ENCODE measurements around the gene MAGI1. TPM values are rescaled to one million over a fixed set of nuclear protein-coding genes. Genes with fewer than 3 reads are reported as not detected.

Gene MAGI1
- polyA plus RNA-seq, 3 donors = not detected

DNA sequence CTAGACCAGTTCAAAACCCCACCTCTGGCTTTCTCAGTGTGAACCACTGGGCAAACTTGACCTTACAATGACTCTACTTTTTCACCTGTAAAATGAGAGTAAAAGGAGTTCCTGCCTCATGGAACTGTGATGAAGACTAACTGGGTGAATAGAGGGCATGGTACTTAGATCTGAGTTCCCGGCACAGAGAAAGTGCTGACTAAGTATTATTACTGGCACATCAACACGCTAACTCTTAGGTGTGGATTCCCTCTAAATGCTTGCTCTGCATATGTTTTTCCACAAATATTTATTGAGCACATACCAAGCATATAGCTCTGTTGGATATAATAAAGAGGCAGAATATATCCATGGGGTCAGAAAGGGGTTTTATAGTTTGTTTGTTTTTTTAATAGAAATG lies 437.8 kb downstream of the MAGI1 start:
- H4K20me1 ChIP-seq (ENCODE audit: insufficient read depth, low read length) = no peaks in the 10 kb centered on the region

DNA sequence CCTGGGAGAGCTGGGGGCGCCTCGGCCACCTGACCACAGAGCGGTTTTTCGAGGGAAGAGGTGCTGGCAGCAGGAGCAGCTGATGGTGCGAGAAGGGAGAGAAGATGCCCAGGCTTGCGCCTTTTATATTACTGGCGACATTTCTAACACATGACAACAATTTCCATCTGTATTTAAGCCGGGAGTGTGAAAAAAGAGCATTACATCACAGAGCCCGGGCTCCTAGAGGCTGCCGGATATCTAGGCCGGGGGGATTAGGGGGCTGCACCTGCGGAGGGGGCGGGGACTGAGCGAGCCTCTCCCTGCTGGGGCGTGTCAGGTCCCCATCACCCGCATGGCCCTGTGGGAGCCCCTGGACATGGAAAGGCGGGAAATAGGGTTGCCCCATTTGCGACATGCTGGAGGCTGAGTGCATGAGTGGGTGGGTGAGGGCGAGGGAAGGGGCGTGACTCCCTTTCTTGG lies 440.7 kb downstream of the MAGI1 start:
- 13% methylated on average over 7 of the region's 20 CpGs for WGBS (ENCODE audit: insufficient coverage)
- intact Hi-C loops (cut with micrococcal nuclease) = no loop called here
- no peak overlapping the region for H3K4me3 Mint-ChIP-seq
- H3K4me2 ChIP-seq (replicated peaks; ENCODE audit: extremely low read depth, low read length, poor library complexity, severe bottlenecking) = no peak overlapping the region
- no peak overlapping the region for H3K4me3 ChIP-seq (replicated peaks in 1 of 3; ENCODE audit: low read depth in 2 of 3, low read length in 3 of 3)
- H3K9ac ChIP-seq (ENCODE audit: insufficient read depth, low read length, poor library complexity, severe bottlenecking) = no peak overlapping the region
- no peaks in the 10 kb centered on the region for H3K4me1 Mint-ChIP-seq
- no peaks in the 10 kb centered on the region for H3K79me2 ChIP-seq (ENCODE audit: insufficient read depth, low read length)
- H3K27ac ChIP-seq (ENCODE audit: low read depth in 1 of 2, low read length in 2 of 2) = no peak overlapping the region
- no peak for TF ChIP-seq CTCF (IDR thresholded peaks at IDR 0.05)
- H3K27ac Mint-ChIP-seq = no peak overlapping the region
- peaks cover 15 to 28% (median 26%) of the 10 kb centered on the region in 3 donors for H3K27me3 Mint-ChIP-seq (ENCODE audit: low read depth in 3 of 3)
- H3K9me3 Mint-ChIP-seq = peaks cover 0 to 9% (median 2%) of the 10 kb centered on the region in 7 donors
- H3K27me3 ChIP-seq (ENCODE audit: control insufficient read depth in 2 of 2, insufficient read depth in 2 of 2, low read length in 2 of 2) = peaks cover 11 to 21% of the 10 kb centered on the region in 2 donors
- H4K20me1 ChIP-seq (ENCODE audit: insufficient read depth, low read length) = no peaks in the 10 kb centered on the region
- no peak for DNase-seq
- no peak overlapping the region for H2AFZ ChIP-seq (ENCODE audit: insufficient read depth, low read depth, low read length, poor library complexity, severe bottlenecking)
- no peaks in the 10 kb centered on the region for H3K36me3 Mint-ChIP-seq
- H3K9me3 ChIP-seq (replicated peaks in 1 of 2; ENCODE audit: control insufficient read depth in 1 of 2, insufficient read depth in 1 of 2, low read length in 2 of 2) = no peaks in the 10 kb centered on the region
- no peaks in the 10 kb centered on the region for H3K36me3 ChIP-seq (replicated peaks in 1 of 2; ENCODE audit: control insufficient read depth in 1 of 2, insufficient read depth in 2 of 2, low read length in 2 of 2)
- no peaks in the 10 kb centered on the region for H3K4me1 ChIP-seq (ENCODE audit: control insufficient read depth in 1 of 2, insufficient read depth in 2 of 2, low read length in 2 of 2)

More for the DNA sequence above, 437.8 kb downstream of the MAGI1 start:
- Histone ChIP-seq H3K36me3 (replicated peaks in 1 of 2; ENCODE audit: control insufficient read depth in 1 of 2, insufficient read depth in 2 of 2, low read length in 2 of 2) (no peaks in the 10 kb centered on the region), H3K4me2 (replicated peaks; ENCODE audit: extremely low read depth, low read length, poor library complexity, severe bottlenecking) (no peak overlapping the region), H2AFZ (ENCODE audit: insufficient read depth, low read depth, low read length, poor library complexity, severe bottlenecking) (no peak overlapping the region), H3K9ac (ENCODE audit: insufficient read depth, low read length, poor library complexity, severe bottlenecking) (no peak overlapping the region), H3K4me1 (ENCODE audit: control insufficient read depth in 1 of 2, insufficient read depth in 2 of 2, low read length in 2 of 2) (no peaks in the 10 kb centered on the region), H3K4me3 (replicated peaks in 1 of 3; ENCODE audit: low read depth in 2 of 3, low read length in 3 of 3) (no peak overlapping the region), H3K79me2 (ENCODE audit: insufficient read depth, low read length) (no peaks in the 10 kb centered on the region), H3K27me3 (ENCODE audit: control insufficient read depth in 2 of 2, insufficient read depth in 2 of 2, low read length in 2 of 2) (peaks cover 11 to 21% of the 10 kb centered on the region in 2 donors), H3K9me3 (replicated peaks in 1 of 2; ENCODE audit: control insufficient read depth in 1 of 2, insufficient read depth in 1 of 2, low read length in 2 of 2) (no peaks in the 10 kb centered on the region), H3K27ac (ENCODE audit: low read depth in 1 of 2, low read length in 2 of 2) (no peak overlapping the region)
- Mint-ChIP-seq H3K27ac (no peak overlapping the region), H3K27me3 (ENCODE audit: low read depth in 3 of 3) (peaks cover 14 to 25% (median 24%) of the 10 kb centered on the region in 3 donors), H3K9me3 (peaks cover 0 to 9% (median 2%) of the 10 kb centered on the region in 7 donors), H3K4me1 (no peaks in the 10 kb centered on the region), H3K4me3 (no peak overlapping the region), H3K36me3 (no peaks in the 10 kb centered on the region)
- intact Hi-C loops (cut with micrococcal nuclease) = no loop called here
- no CpG with 5 or more reads among the region's 2 CpGs for WGBS (ENCODE audit: insufficient coverage)
- no peak for TF ChIP-seq CTCF (IDR thresholded peaks at IDR 0.05)
- DNase-seq = no peak

Measured in CD14-positive monocyte (primary cell).